A673 (cell line): ENCODE results near the gene USF2.

Source experiments
- CTCF ChIP-seq: fragments of 300-800, 200-600 bp; sonication (generic); conservative IDR thresholded peaks from 2 replicates; pipeline ENCODE4 v1.5.1; 2017; ENCODE audit warnings: low read depth, mild to moderate bottlenecking, antibody characterized with exemption, low read length, moderate library complexity, mixed read lengths
- EZH2 ChIP-seq: fragments of 200-600 bp; sonication (generic); IDR thresholded peaks from 2 replicates; pipeline ENCODE4 v1.6.1; 2017; ENCODE audit warnings: borderline replicate concordance, low read depth, mild to moderate bottlenecking, mixed read lengths, antibody characterized with exemption, low read length; ENCODE audit not compliant: poor library complexity, severe bottlenecking

DNA sequence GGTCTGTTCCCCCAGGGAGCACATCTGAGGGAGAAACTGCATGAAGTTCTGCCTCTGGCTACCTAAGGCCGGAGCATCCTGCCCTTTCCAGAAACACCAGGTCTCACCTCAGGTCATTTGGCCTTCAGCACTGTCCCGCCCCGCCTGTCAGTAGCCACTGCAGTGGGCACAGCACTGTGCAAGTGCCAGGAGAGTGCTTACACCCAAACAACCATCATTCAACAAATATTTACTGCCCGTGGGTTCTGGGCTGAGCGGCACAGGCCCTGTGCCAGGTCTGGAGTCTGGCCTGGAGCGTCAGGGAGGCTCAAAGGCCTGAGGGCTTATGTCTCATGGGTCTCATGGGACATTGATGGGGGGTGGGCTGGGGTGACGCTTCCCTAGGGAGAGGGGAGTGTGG, 2.8 kb downstream of the USF2 start:
- TF ChIP-seq CTCF (no peak), EZH2 (no peak)
